Astrocyte of the cerebellum (primary cell): ENCODE results near the gene CNTRL.

Source experiments
- DNase-seq: peaks from one replicate; pipeline ENCODE4 v3.0.0-alpha.2; 2011; ENCODE audit warnings: low read depth
- H3K4me3 ChIP-seq: 2 replicates; pipeline ENCODE4 v1.5.1; 2011; ENCODE audit warnings: mild to moderate bottlenecking, low read depth, low read length, moderate library complexity
- in situ Hi-C: cut with HindIII; loops from 2 replicates; pipeline ENCODE4 v1.10.0; 2017; ENCODE audit warnings: low sequenced_read_pairs
- TF ChIP-seq, protein P1 (sequence below): IDR thresholded peaks from 2 replicates; pipeline ENCODE4 v1.5.1; 2012; ENCODE audit warnings: low read length, low read depth, moderate library complexity, mild to moderate bottlenecking; ENCODE audit errors: missing control alignments

CNTRL gene

DNA sequence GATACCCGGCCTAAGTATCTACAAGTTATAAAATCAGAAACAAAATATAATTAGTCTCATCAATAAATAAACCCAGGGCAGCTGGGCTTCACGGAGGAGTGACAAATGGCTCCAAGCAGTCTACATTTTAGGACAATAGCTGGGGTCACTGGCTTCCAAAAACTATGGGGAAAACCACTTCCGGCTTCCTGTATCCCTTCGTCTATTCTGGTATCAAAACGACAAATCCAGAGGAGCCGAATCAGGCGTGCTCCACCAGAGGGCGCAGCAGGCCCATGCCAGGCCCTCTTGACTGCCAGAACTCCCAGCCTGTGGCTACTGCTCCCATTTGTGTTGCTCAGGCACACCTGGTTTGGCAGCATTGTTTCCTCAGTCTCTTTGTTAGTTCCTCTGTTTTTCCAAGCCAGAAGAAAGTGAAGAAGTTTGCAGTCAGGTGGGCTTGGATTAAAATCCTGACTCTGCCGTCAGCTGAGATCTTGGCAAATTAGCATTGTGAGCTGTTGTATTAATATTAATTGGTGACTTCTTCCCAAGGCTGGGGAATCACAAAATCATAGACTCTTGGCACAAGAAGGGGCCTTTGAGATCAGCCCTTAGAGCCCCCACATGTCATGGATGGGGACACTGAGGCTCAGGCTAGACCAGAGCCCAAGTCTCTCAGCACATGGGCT is 138.5 kb downstream of the CNTRL start:
- DNase-seq = peak; percentile 80
- in situ Hi-C loops = no loop called here
- TF ChIP-seq, protein P1, sequence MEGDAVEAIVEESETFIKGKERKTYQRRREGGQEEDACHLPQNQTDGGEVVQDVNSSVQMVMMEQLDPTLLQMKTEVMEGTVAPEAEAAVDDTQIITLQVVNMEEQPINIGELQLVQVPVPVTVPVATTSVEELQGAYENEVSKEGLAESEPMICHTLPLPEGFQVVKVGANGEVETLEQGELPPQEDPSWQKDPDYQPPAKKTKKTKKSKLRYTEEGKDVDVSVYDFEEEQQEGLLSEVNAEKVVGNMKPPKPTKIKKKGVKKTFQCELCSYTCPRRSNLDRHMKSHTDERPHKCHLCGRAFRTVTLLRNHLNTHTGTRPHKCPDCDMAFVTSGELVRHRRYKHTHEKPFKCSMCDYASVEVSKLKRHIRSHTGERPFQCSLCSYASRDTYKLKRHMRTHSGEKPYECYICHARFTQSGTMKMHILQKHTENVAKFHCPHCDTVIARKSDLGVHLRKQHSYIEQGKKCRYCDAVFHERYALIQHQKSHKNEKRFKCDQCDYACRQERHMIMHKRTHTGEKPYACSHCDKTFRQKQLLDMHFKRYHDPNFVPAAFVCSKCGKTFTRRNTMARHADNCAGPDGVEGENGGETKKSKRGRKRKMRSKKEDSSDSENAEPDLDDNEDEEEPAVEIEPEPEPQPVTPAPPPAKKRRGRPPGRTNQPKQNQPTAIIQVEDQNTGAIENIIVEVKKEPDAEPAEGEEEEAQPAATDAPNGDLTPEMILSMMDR = peak; percentile 97
- H3K4me3 ChIP-seq = no peak overlapping the region

DNA sequence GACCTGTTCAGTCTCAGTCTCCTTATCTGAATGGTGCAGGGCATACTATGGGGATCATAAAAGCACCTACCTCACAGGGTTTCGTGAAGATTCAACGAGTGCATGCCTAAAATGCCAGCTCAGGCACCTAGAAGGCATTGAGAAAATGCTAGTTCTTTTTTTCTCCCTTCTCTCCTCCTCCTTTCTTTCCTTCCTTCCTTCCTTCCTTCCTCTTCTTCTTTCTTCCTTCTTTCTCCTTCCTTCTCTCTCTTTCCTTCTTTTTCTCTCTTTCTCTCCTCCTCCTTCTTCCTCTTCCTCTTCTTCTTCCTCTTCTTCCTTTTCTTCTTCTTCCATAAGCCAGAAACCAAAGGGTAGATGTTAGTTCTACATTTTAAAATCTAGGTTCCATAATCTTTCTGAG is 139.2 kb downstream of the CNTRL start:
- TF ChIP-seq, protein P1 = no peak
- no peak overlapping the region for H3K4me3 ChIP-seq
- DNase-seq = no peak
- in situ Hi-C loops = no loop called here

DNA sequence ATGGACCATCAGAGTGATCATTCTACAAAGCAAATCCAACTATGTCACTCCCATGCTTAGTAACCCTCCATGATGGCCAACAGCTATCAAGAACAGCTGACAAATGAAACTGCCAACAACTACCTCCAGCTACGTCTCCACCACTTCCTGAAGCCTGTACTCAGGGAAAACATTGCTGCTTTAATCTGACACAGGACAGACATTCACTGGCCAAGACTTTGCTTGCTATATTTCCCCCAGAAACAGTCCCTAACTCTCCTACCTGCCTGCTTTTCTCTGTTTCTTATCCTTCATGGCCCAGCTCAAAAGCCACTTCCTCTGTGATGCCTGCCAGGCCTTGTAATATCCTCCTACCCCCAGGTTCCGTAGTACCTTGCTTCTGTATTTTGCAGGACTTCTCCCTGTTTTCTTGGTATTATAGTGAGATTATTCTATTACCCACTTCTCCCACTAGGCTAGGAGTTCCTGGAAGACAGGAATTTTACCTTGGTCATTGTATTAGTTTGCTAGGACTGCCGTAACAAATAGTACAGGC is 141.6 kb downstream of the CNTRL start:
- TF ChIP-seq, protein P1 = no peak
- in situ Hi-C loops = no loop called here
- DNase-seq = no peak
- H3K4me3 ChIP-seq = no peak overlapping the region

DNA sequence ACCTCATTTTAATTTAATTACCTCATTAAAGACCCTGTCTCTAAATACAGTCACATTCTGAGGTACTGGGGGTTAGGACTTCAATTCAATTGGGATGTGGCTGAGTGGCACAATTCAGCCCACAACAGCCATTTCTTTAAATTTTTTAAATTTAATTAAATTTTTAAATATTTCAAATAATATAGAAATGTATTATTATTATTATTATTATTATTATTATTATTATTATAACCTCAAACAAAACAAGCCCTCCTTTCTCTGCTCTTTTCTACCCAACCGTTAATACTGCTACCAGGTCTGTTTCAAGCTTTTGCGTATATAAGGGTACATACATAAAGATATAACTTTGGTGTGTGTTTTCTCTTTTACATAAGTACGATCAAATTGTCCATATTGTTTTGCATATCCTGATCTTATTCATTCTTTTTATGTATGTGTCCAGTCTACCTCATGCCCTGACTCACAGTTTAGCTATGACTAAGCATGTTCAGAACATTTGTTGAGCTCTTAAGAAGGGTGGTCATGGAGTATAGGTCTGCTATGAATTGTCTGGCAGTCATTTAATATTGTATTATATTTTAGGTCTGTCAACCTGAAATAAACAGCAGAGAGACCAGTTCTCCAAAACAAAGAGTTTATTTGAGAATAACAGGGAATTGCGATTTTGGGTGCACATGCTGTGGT is 143.0 kb downstream of the CNTRL start:
- TF ChIP-seq, protein P1 = no peak
- in situ Hi-C loops = no loop called here
- no peak overlapping the region for H3K4me3 ChIP-seq
- no peak for DNase-seq

DNA sequence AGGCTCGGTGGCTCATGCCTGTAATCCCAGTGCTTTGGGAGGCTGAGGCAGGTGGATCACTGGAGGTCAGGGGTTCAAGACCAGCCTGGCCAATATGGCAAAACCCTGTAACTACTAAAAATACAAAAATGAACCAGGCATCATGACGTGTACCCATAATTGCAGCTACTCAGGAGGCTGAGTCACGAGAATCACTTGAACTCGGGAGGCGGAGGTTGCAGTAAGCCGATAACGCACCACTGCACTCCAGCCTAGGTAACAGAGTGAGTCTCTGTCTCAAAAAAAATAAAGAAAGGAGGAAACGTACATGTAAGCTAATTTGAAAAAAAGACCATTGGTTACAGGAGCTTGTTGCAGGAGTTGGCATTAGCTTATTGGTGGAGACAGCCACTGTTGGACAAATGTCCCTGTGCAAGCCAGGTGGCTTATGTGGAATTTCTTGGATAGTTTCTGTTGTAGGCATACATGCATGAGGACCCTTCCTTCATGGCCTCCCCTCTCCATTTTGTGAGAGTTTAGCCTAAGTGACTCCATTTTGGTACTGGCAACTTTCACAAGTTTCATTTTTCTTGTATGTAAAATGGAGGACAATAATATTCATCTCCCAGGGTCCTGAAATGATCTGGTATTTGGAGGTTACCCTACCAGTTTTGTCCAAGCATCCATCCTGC is 143.7 kb downstream of the CNTRL start:
- H3K4me3 ChIP-seq = no peak overlapping the region
- TF ChIP-seq, protein P1 = no peak
- in situ Hi-C loops = no loop called here
- no peak for DNase-seq

DNA sequence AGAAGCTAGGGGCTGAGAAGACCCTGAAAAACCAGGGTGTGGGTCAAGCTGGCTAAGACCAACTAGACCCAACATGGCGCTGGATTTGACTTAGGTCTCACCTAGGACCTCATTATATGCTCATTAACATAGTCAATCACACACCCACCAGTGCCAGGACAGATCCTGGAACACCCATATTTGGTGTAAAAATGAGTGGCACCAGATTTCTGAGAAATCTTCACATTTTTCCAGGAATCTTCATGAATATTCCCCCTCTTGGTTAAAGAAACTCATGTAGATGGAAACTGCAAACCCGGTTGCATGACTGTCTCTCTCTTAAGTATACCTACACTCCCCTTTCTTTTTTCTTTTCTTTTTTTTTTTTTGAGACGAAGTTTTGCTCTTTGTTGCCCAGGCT is 144.8 kb downstream of the CNTRL start:
- no peak overlapping the region for H3K4me3 ChIP-seq
- DNase-seq = no peak
- in situ Hi-C loops = no loop called here
- TF ChIP-seq, protein P1 = no peak
